Subcutaneous adipose tissue (tissue), 4 donors: ENCODE results near the gene CFHR4. TPM values are rescaled to one million over a fixed set of nuclear protein-coding genes. Genes with fewer than 3 reads are reported as not detected.
"Not testable (repeated sequence)": the region's sequence is repeated elsewhere in the genome, so short reads cannot be mapped to it uniquely, and the experiment has no call there.

Experiments
- total RNA-seq, 4 donors: library from RNA; depleted of rRNA; stranded (reverse); fragments of >200 nt; gene quantifications; one replicate each; pipeline ENCODE4 v1.1.0, GENCODE V29; 2016
- TF ChIP-seq, protein P1 (sequence below): fragments of 450-650 bp; IDR thresholded peaks from one replicate; pipeline ENCODE4 v1.5.1; 2016; ENCODE audit warnings: low read depth, mild to moderate bottlenecking, control low read depth, antibody characterized with exemption, moderate library complexity

CFHR4 gene
- total RNA-seq, 4 donors from 2014 or later = not detected

DNA sequence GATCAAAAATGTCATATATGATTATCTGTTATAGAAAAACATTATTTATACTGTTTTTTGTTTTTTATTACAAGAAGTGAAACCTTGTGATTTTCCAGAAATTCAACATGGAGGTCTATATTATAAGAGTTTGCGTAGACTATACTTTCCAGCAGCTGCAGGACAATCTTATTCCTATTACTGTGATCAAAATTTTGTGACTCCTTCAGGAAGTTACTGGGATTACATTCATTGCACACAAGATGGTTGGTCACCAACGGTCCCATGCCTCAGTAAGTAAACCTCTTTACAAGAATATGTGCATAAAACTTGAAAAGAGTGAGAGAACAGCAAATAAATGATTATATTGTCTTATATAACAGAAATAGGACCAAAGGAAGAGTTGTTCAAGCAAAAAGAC lies 14.5 kb downstream of the CFHR4 start:
- TF ChIP-seq, protein P1, sequence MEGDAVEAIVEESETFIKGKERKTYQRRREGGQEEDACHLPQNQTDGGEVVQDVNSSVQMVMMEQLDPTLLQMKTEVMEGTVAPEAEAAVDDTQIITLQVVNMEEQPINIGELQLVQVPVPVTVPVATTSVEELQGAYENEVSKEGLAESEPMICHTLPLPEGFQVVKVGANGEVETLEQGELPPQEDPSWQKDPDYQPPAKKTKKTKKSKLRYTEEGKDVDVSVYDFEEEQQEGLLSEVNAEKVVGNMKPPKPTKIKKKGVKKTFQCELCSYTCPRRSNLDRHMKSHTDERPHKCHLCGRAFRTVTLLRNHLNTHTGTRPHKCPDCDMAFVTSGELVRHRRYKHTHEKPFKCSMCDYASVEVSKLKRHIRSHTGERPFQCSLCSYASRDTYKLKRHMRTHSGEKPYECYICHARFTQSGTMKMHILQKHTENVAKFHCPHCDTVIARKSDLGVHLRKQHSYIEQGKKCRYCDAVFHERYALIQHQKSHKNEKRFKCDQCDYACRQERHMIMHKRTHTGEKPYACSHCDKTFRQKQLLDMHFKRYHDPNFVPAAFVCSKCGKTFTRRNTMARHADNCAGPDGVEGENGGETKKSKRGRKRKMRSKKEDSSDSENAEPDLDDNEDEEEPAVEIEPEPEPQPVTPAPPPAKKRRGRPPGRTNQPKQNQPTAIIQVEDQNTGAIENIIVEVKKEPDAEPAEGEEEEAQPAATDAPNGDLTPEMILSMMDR = no peak

DNA sequence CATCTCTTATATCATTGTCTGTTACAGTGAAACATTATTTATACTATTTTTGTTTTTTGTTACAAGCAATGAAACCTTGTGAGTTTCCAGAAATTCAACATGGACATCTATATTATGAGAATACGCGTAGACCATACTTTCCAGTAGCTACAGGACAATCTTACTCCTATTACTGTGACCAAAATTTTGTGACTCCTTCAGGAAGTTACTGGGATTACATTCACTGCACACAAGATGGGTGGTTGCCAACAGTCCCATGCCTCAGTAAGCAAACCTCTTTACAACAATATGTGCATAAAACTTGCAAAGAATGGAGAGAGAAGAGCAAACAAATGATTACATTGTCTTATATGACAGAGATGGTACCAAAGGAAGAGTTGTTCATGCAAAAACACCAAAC lies 22.4 kb downstream of the CFHR4 start:
- TF ChIP-seq, protein P1 = no peak

DNA sequence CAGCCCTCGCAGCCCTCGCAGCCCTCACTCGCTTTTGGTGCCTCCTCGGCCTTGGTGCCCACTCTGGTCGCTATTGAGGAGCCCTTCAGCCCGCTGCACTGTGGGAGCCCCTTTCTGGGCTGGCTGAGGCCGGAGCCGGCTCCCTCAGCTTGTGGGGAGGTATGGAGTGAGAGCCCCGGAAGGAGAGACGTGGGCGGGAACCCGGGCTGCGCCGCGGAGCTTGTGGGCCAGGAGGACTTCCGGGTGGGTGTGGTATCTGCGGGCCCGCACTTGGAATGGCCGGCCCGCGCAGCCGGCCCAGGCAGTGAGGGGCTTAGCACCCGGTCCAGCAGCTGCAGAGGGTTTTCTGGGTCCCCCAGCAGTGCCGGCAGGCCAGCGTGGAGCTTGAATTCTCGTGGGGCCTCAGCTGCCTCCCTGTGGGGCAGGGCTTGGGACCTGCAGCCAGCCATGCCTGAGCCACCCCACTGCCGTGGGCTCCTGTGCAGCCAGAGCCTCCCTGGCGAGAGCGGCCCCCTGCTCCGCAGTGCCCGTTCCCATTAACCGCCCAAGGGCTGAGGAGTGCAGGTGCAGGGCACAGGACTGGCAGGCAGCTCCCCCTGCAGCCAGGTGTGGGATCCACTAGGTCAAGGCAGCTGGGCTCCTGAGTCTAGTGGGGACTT lies 45.8 kb downstream of the CFHR4 start:
- TF ChIP-seq, protein P1 = no peak

DNA sequence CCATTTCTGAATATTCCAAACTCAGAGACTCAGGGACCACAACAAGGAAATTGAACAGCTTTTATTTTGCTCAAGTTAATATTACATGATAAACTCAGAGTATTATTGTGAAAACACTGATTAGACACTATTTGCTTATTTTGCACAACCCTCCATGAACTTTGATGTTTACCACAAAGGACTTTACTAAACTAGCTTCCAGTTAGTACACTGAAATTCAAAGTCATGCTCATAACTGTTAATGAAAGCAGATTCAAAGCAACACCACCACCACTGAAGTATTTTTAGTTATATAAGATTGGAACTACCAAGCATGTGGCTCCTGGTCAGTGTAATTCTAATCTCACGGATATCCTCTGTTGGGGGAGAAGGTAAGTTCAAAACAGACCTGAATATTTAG lies 55.7 kb downstream of the CFHR4 start, which contains the start of gene CFHR2:
Gene CFHR2 (plus strand): TSS at position 171 of the 400 bp plus-strand sequence. CDS start 143 bp downstream, at position 314.
- TF ChIP-seq, protein P1 = not testable (repeated sequence)

DNA sequence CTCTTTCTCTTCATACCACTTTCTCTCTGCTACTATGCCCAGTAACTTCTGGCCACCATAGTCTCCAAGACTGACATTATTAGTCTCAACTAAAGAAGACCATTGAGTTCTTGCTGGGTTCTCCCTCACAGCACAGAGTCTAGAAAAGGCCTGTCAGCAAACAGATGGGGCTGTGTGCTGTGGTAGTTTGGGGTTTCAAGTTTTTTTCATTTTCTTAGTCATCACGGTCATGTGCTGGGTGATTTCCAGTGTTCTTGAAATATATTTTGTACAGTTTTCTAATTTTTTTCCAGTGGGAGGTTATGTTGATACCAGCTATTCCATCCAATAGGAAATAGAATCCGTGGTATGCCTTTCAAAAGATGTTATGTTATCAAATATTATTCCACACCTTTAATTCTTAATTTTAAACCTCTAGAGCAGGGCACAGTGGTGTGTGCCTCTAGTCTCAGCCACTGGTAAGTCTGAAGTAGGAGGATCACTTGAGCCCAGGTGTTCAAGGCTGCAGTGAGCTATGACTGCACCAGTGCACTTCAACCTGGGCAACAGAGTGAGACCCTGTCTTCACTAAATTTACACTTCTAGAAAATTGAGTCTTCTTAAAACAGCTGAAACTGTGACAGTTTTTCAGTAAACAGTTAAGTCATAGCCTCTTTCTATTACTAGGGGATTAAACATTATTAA lies 64.0 kb downstream of the CFHR4 start:
- TF ChIP-seq, protein P1 = no peak

DNA sequence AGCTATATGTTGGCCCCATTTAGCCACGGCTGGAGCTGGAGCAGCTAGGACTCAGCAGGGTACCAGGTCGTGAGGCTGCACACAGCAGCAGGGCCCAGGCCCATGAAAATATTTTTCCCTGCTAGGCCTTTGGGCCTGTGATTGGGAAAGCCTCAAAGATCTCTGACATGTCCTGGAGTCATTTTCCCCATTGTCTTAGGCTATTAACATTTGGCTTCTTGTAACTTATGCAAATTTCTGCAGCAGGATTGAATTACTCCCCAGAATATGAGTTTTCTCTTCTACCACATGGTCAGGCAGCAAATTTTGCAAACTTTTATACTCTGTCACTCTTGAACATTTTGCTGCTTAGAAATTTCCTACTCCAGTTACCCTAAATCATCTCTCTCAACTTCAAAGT lies 66.9 kb downstream of the CFHR4 start:
- TF ChIP-seq, protein P1 = no peak

DNA sequence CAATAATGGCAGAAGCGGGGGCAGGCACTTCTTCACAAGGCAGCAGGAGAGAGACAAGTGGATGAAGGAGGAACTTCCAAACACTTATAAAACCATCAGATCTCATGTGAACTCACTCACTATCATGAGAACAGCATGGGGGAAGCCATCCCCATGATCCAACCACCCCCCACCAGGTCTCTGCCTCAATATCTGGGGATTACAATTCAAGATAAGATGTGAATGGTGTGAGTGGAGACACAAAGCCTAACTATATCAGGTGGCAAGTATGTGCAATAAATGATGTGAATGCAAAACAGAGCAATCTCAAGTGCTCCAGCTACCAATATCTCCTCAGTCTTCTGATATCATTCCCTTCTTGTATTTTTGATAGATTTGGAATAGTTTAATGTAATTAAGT lies 68.1 kb downstream of the CFHR4 start:
- TF ChIP-seq, protein P1 = no peak
